Measurements from ENCODE around the gene VDR.

The VDR gene

GRCh38 chr12:47794679-47795078, 110.1 kb downstream of the VDR start:
- no peak for TF ChIP-seq ESRRG (CRISPR knock-in tag; IDR thresholded peaks at IDR 0.05)
- TF ChIP-seq, protein P1, sequence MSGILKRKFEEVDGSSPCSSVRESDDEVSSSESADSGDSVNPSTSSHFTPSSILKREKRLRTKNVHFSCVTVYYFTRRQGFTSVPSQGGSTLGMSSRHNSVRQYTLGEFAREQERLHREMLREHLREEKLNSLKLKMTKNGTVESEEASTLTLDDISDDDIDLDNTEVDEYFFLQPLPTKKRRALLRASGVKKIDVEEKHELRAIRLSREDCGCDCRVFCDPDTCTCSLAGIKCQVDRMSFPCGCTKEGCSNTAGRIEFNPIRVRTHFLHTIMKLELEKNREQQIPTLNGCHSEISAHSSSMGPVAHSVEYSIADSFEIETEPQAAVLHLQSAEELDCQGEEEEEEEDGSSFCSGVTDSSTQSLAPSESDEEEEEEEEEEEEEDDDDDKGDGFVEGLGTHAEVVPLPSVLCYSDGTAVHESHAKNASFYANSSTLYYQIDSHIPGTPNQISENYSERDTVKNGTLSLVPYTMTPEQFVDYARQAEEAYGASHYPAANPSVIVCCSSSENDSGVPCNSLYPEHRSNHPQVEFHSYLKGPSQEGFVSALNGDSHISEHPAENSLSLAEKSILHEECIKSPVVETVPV (CRISPR knock-in tag; IDR thresholded peaks at IDR 0.05): no peak
- TF ChIP-seq CSDC2 (CRISPR knock-in tag; IDR thresholded peaks at IDR 0.05): no peak
- TF ChIP-seq RARB (CRISPR knock-in tag; IDR thresholded peaks at IDR 0.05): no peak
- no peak for TF ChIP-seq OSR1 (CRISPR knock-in tag; IDR thresholded peaks at IDR 0.05)
- TF ChIP-seq ZFP3 (CRISPR knock-in tag; IDR thresholded peaks at IDR 0.05): no peak
- no peak for TF ChIP-seq ZNF565 (CRISPR knock-in tag; conservative IDR thresholded peaks at IDR 0.05; ENCODE audit: low read depth)
- TF ChIP-seq TCF4 (CRISPR knock-in tag; IDR thresholded peaks at IDR 0.05; ENCODE audit: borderline replicate concordance): no peak
- no peak for ATAC-seq

DNA sequence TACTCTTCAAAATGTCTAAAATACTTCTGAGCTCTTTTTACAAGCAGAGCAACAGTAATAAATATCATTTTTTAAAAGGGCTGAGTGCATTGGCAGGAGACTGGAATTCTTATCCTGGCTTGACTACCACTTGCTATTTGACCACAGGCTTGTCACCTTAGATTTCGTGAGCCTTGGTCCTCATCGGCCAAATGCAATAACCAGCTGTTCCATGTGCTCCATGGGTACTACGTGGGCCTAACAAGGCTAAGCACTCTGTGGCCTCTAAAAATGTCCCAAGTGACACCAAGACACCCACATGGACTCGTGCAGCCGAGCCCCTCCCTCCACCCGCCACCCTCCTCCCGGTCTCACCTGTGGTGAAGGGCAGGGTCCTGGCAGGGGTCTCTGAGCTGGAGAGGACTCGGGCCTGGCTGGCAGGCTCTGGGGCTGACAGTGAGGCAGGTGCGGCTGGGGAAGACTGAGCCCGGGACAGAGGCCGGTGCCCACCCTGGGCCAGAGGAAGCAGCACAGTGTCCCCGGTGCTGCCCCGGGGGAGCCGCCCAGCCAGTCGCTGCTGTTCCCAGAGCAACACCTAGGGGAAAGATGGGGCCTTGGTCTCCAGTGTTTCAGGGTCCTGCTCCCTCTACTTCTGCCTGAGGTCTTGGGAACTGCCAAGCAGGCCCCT, 111.6 kb downstream of the VDR start:
- no peak for ATAC-seq
- TF ChIP-seq TOX (CRISPR knock-in tag; IDR thresholded peaks at IDR 0.05; ENCODE audit: borderline replicate concordance) (no peak), ZFP30 (CRISPR knock-in tag; IDR thresholded peaks at IDR 0.05) (no peak), ZNF565 (CRISPR knock-in tag; conservative IDR thresholded peaks at IDR 0.05; ENCODE audit: low read depth) (no peak), CREB5 (CRISPR knock-in tag; IDR thresholded peaks at IDR 0.05; ENCODE audit: low read depth) (no peak), OSR1 (CRISPR knock-in tag; IDR thresholded peaks at IDR 0.05) (no peak), ZC3H10 (CRISPR knock-in tag; IDR thresholded peaks at IDR 0.05) (no peak), CSDC2 (CRISPR knock-in tag; IDR thresholded peaks at IDR 0.05) (no peak), ISL1 (CRISPR knock-in tag; IDR thresholded peaks at IDR 0.05) (no peak), ZFP3 (CRISPR knock-in tag; IDR thresholded peaks at IDR 0.05) (no peak), ESRRG (CRISPR knock-in tag; IDR thresholded peaks at IDR 0.05) (no peak), ZNF8 (CRISPR knock-in tag; IDR thresholded peaks at IDR 0.05) (no peak)
- TF ChIP-seq, protein P2, sequence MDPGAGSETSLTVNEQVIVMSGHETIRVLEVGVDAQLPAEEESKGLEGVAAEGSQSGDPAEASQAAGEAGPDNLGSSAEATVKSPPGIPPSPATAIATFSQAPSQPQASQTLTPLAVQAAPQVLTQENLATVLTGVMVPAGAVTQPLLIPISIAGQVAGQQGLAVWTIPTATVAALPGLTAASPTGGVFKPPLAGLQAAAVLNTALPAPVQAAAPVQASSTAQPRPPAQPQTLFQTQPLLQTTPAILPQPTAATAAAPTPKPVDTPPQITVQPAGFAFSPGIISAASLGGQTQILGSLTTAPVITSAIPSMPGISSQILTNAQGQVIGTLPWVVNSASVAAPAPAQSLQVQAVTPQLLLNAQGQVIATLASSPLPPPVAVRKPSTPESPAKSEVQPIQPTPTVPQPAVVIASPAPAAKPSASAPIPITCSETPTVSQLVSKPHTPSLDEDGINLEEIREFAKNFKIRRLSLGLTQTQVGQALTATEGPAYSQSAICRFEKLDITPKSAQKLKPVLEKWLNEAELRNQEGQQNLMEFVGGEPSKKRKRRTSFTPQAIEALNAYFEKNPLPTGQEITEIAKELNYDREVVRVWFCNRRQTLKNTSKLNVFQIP (CRISPR knock-in tag; IDR thresholded peaks at IDR 0.05; ENCODE audit: borderline replicate concordance, low read depth): no peak
- TF ChIP-seq, protein P3, sequence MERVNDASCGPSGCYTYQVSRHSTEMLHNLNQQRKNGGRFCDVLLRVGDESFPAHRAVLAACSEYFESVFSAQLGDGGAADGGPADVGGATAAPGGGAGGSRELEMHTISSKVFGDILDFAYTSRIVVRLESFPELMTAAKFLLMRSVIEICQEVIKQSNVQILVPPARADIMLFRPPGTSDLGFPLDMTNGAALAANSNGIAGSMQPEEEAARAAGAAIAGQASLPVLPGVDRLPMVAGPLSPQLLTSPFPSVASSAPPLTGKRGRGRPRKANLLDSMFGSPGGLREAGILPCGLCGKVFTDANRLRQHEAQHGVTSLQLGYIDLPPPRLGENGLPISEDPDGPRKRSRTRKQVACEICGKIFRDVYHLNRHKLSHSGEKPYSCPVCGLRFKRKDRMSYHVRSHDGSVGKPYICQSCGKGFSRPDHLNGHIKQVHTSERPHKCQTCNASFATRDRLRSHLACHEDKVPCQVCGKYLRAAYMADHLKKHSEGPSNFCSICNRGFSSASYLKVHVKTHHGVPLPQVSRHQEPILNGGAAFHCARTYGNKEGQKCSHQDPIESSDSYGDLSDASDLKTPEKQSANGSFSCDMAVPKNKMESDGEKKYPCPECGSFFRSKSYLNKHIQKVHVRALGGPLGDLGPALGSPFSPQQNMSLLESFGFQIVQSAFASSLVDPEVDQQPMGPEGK (CRISPR knock-in tag; IDR thresholded peaks at IDR 0.05; ENCODE audit: borderline replicate concordance): no peak

DNA sequence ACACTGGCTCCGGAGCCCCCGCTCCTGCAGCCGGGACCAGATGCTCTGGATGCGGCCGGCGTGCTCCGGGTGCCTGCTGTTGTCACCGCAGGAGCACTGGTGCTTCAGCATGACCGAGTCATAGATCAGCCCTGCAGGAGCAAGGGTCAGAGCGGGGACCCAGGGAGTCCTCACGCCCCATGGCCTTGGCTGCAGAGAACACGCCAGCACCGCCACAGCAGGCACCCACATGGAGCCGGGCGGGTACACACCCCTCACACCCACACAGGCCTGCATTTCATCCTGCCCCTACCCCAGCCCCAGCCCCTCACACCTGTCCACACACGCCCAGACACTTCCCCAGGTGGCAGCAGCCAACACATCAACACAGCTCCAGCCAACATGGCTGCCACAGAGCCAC, 112.9 kb downstream of the VDR start:
- TF ChIP-seq ZNF565 (CRISPR knock-in tag; conservative IDR thresholded peaks at IDR 0.05; ENCODE audit: low read depth) (no peak), SNAI2 (CRISPR knock-in tag; IDR thresholded peaks at IDR 0.05) (no peak), CREB5 (CRISPR knock-in tag; IDR thresholded peaks at IDR 0.05; ENCODE audit: low read depth) (no peak), ZNF8 (CRISPR knock-in tag; IDR thresholded peaks at IDR 0.05) (no peak), ESRRG (CRISPR knock-in tag; IDR thresholded peaks at IDR 0.05) (no peak), ZFP3 (CRISPR knock-in tag; IDR thresholded peaks at IDR 0.05) (no peak), ISL1 (CRISPR knock-in tag; IDR thresholded peaks at IDR 0.05) (no peak), ZFP30 (CRISPR knock-in tag; IDR thresholded peaks at IDR 0.05) (no peak), CSDC2 (CRISPR knock-in tag; IDR thresholded peaks at IDR 0.05) (no peak)
- TF ChIP-seq, protein P1 (CRISPR knock-in tag; IDR thresholded peaks at IDR 0.05): no peak
- TF ChIP-seq, protein P3 (CRISPR knock-in tag; IDR thresholded peaks at IDR 0.05; ENCODE audit: borderline replicate concordance): no peak
- TF ChIP-seq, protein P2 (CRISPR knock-in tag; IDR thresholded peaks at IDR 0.05; ENCODE audit: borderline replicate concordance, low read depth): no peak
- ATAC-seq: no peak
